Neural cell (in vitro differentiated cells): ENCODE data around the gene TSPAN18. TPM values are rescaled to one million over a fixed set of nuclear protein-coding genes. Genes with fewer than 3 reads are reported as not detected.

Experiments
- H2AFZ ChIP-seq: fragments of 200-600, 300-800 bp; sonication (generic), shearing (Covaris generic); 2 replicates; pipeline ENCODE4 v1.6.0; 2014; ENCODE audit warnings: low read depth, mild to moderate bottlenecking, antibody characterized with exemption, low read length, moderate library complexity
- H3F3A ChIP-seq: fragments of 200-600 bp; shearing (Covaris generic); 2 replicates; pipeline ENCODE4 v1.6.1; 2016; ENCODE audit warnings: mild to moderate bottlenecking, moderate library complexity, mixed read lengths, antibody characterized with exemption, low read length; ENCODE audit not compliant: insufficient read depth, poor library complexity, severe bottlenecking
- H3K27ac ChIP-seq: fragments of 200-600, 300-800 bp; sonication (generic), shearing (Covaris generic); 2 replicates; pipeline ENCODE4 v1.5.1; 2014; ENCODE audit warnings: mild to moderate bottlenecking, low read length, moderate library complexity
- H3K27me3 ChIP-seq: fragments of 300-800, 200-600 bp; sonication (generic), shearing (Covaris generic); 2 replicates; pipeline ENCODE4 v1.6.0; 2014; ENCODE audit warnings: mild to moderate bottlenecking, low read depth, low read length, moderate library complexity; ENCODE audit not compliant: insufficient read depth
- H3K36me3 ChIP-seq: fragments of 300-800, 200-600 bp; sonication (generic), shearing (Covaris generic); 2 replicates; pipeline ENCODE4 v1.5.1; 2014; ENCODE audit warnings: mild to moderate bottlenecking, antibody characterized with exemption, low read length, moderate library complexity; ENCODE audit not compliant: insufficient read depth
- H3K4me2 ChIP-seq: fragments of 300-800, 200-600 bp; sonication (generic), shearing (Covaris generic); 2 replicates; pipeline ENCODE4 v1.6.0; 2014; ENCODE audit warnings: mild to moderate bottlenecking, low read length
- H3K4me3 ChIP-seq: fragments of 300-800, 200-600 bp; sonication (generic), shearing (Covaris generic); 2 replicates; pipeline ENCODE4 v1.5.1; 2014; ENCODE audit warnings: mild to moderate bottlenecking, low read length, moderate library complexity
- H3K79me2 ChIP-seq: fragments of 200-600 bp; shearing (Covaris generic); replicated peaks from 2 replicates; pipeline ENCODE4 v1.6.0; 2014; ENCODE audit warnings: mild to moderate bottlenecking, low read length, moderate library complexity; ENCODE audit not compliant: insufficient read depth
- H3K9ac ChIP-seq: fragments of 300-800, 200-600 bp; sonication (generic), shearing (Covaris generic); 2 replicates; pipeline ENCODE4 v1.6.1; 2016; ENCODE audit warnings: mild to moderate bottlenecking, low read length, mixed read lengths
- H3K9me2 ChIP-seq: fragments of 200-600 bp; shearing (Covaris generic); 2 replicates; pipeline ENCODE4 v1.6.1; 2016; ENCODE audit warnings: mild to moderate bottlenecking, low read length, mixed read lengths; ENCODE audit not compliant: insufficient read depth
- H3K9me3 ChIP-seq: fragments of 200-600, 300-800 bp; sonication (generic), shearing (Covaris generic); 2 replicates; pipeline ENCODE4 v1.6.1; 2016; ENCODE audit warnings: mild to moderate bottlenecking, mixed run types, low read length, moderate library complexity, mixed read lengths
- H4K20me1 ChIP-seq: fragments of 200-600 bp; shearing (Covaris generic); 2 replicates; pipeline ENCODE4 v1.6.1; 2016; ENCODE audit warnings: mild to moderate bottlenecking, mixed run types; ENCODE audit not compliant: insufficient read depth
- CTCF ChIP-seq: fragments of 450-650 bp; IDR thresholded peaks from 2 replicates; pipeline ENCODE4 v1.5.1; 2014; ENCODE audit warnings: antibody characterized with exemption, mild to moderate bottlenecking, moderate library complexity; ENCODE audit not compliant: poor library complexity, severe bottlenecking
- EP300 ChIP-seq: fragments of 450-650 bp; conservative IDR thresholded peaks from 2 replicates; pipeline ENCODE4 v1.6.1; 2014; ENCODE audit warnings: antibody characterized with exemption, mild to moderate bottlenecking, moderate library complexity; ENCODE audit not compliant: poor library complexity, severe bottlenecking
- EZH2 ChIP-seq: fragments of 200-600, 300-800 bp; shearing (Covaris generic), sonication (generic); IDR thresholded peaks from 2 replicates; pipeline ENCODE4 v1.6.1; 2014; ENCODE audit warnings: antibody characterized with exemption, low read length, borderline replicate concordance, mild to moderate bottlenecking; ENCODE audit not compliant: insufficient read depth, poor library complexity, severe bottlenecking
- MXI1 ChIP-seq: fragments of 450-650 bp; conservative IDR thresholded peaks from 2 replicates; pipeline ENCODE4 v1.6.1; 2014; ENCODE audit warnings: antibody characterized with exemption, mild to moderate bottlenecking; ENCODE audit not compliant: poor library complexity, severe bottlenecking
- POLR2AphosphoS5 ChIP-seq: IDR thresholded peaks from 2 replicates; pipeline ENCODE4 v1.6.1; 2012
- RAD21 ChIP-seq: fragments of 450-650 bp; conservative IDR thresholded peaks from 2 replicates; pipeline ENCODE4 v1.6.1; 2014; ENCODE audit warnings: antibody characterized with exemption, mild to moderate bottlenecking, moderate library complexity
- REST ChIP-seq: IDR thresholded peaks from 2 replicates; pipeline ENCODE4 v1.6.1; 2012; ENCODE audit warnings: borderline replicate concordance
- SMC3 ChIP-seq: fragments of 450-650 bp; conservative IDR thresholded peaks from 2 replicates; pipeline ENCODE4 v1.6.1; 2014; ENCODE audit warnings: antibody characterized with exemption, mild to moderate bottlenecking, moderate library complexity; ENCODE audit not compliant: poor library complexity
- TAF1 ChIP-seq: IDR thresholded peaks from 2 replicates; pipeline ENCODE4 v1.6.1; 2012; ENCODE audit warnings: low read depth
- polyA plus RNA-seq: library from polyadenylated mRNA; depleted of rRNA; stranded (reverse); fragments of >200 nt; gene quantifications from 2 replicates; pipeline ENCODE4 v1.2.3, GENCODE V29; 2014

Gene TSPAN18
- polyA plus RNA-seq, 1 donor from 2014 or later = 8.4 TPM

GRCh38 chr11:44729063-44729462 is 2.3 kb downstream of the TSPAN18 start:
- TF ChIP-seq MXI1 (no peak), SMC3 (no peak), EP300 (no peak), POLR2AphosphoS5 (no peak), RAD21 (no peak), EZH2 (no peak), TAF1 (no peak), CTCF (no peak), REST (no peak)
- H3K9me3 ChIP-seq = no peaks in the 10 kb centered on the region
- no peaks in the 10 kb centered on the region for H3F3A ChIP-seq
- H3K4me3 ChIP-seq = peak overlapping the region; percentile 96
- H3K36me3 ChIP-seq = no peaks in the 10 kb centered on the region
- H3K9ac ChIP-seq = peak overlapping the region; percentile 86
- no peak overlapping the region for H3K27ac ChIP-seq
- H3K4me2 ChIP-seq = peak overlapping the region; percentile 73
- no peaks in the 10 kb centered on the region for H3K9me2 ChIP-seq
- H4K20me1 ChIP-seq = no peaks in the 10 kb centered on the region
- H3K27me3 ChIP-seq = no peaks in the 10 kb centered on the region
- H3K79me2 ChIP-seq = peaks cover 52% of the 10 kb centered on the region
- no peak overlapping the region for H2AFZ ChIP-seq

- Histone ChIP-seq H2AFZ (no peak overlapping the region), H3K4me2 (peak overlapping the region; percentile 73), H3K36me3 (no peaks in the 10 kb centered on the region), H4K20me1 (no peaks in the 10 kb centered on the region), H3F3A (no peaks in the 10 kb centered on the region), H3K79me2 (peaks cover 59% of the 10 kb centered on the region), H3K27me3 (no peaks in the 10 kb centered on the region), H3K27ac (no peak overlapping the region), H3K9ac (peak overlapping the region; percentile 86), H3K4me3 (peak overlapping the region; percentile 96), H3K9me2 (no peaks in the 10 kb centered on the region), H3K9me3 (no peaks in the 10 kb centered on the region)
- TF ChIP-seq POLR2AphosphoS5 (no peak), TAF1 (no peak), SMC3 (no peak), RAD21 (no peak), REST (no peak), CTCF (no peak), MXI1 (no peak)
Measured at GRCh38 chr11:44729713-44730112, 3.0 kb downstream of the TSPAN18 start.
